K562 (cell line): ENCODE data around the gene FAM120C. TPM values are rescaled to one million over a fixed set of nuclear protein-coding genes. Genes with fewer than 3 reads are reported as not detected.

Experiments used
- ATAC-seq: fragments of 200-7000 bp; cut with Tn5 transposase; 3 replicates; pipeline ENCODE4 v1.9.1; 2020; ENCODE audit warnings: moderate library complexity
- BruUV-seq: library from RNA; stranded (reverse); fragments of 400-500 nt; replicated peaks from 2 replicates; lab custom pipeline; 2021; lab: Mats Ljungman, UMichigan
- CTCF ChIA-PET: fragments of 300-600 bp; formaldehyde crosslinking; extraction: SDS; loops from one replicate; lab custom pipeline; 2021; ENCODE audit warnings: low intra/inter-chr PET ratio; lab: Yijun Ruan, JAX
- POLR2A ChIA-PET: fragments of 300-600, 350-650 bp; sonication (Branson Sonifier 250); formaldehyde crosslinking; extraction: SDS; loops from one replicate; lab custom pipeline; 2021; ENCODE audit warnings: antibody characterized with exemption, inconsistent platforms; lab: Yijun Ruan, JAX
- DNase-seq, 4 experiments: peaks; one replicate each; pipeline versions ENCODE4 v3.0.0 to v3.0.0-alpha.2; 2011 to 2018; ENCODE audit warnings: low spot score in 3 of 4, mixed read lengths in 3 of 4; ENCODE audit errors: extremely low read depth in 1 of 4
- FAIRE-seq: peaks from 2 replicates; lab custom pipeline; 2011; peaks lifted over from hg19 to GRCh38; lab: Jason Lieb, UNC
- H2AFZ ChIP-seq: 2 replicates; pipeline ENCODE4 v1.6.0; 2011; ENCODE audit warnings: low read depth, low read length, control low read depth, inconsistent platforms
- H3K27ac ChIP-seq: fragments of 200-600 bp; 3 replicates; pipeline ENCODE4 v1.8.0; 2011; ENCODE audit warnings: low read depth, mild to moderate bottlenecking, control low read depth, inconsistent platforms, low read length, moderate library complexity, mixed read lengths; ENCODE audit errors: extremely low read depth
- H3K27me3 ChIP-seq, 2 experiments: fragments of 300-600 bp in 1 of 2; 2 replicates in 1 of 2; 3 replicates in 1 of 2; pipeline versions ENCODE4 v1.6.0 to v1.8.0; 2011; ENCODE audit warnings: inconsistent platforms in 2 of 2, low read length in 2 of 2, mild to moderate bottlenecking in 1 of 2, mixed read lengths in 1 of 2, moderate library complexity in 1 of 2; ENCODE audit not compliant: control insufficient read depth in 2 of 2, insufficient read depth in 2 of 2
- H3K36me3 ChIP-seq: fragments of 300-600 bp; 3 replicates; pipeline ENCODE4 v1.8.0; 2011; ENCODE audit warnings: mild to moderate bottlenecking, low read length, inconsistent platforms; ENCODE audit not compliant: control insufficient read depth, insufficient read depth
- H3K4me1 ChIP-seq, 2 experiments: fragments of 200-600 bp in 1 of 2; replicated peaks in 1 of 2; 2 replicates in 1 of 2; 3 replicates in 1 of 2; pipeline versions ENCODE4 v1.5.1 to v1.8.0; 2011; ENCODE audit warnings: inconsistent platforms in 2 of 2, low read length in 2 of 2, mild to moderate bottlenecking in 1 of 2, mixed read lengths in 1 of 2, moderate library complexity in 1 of 2; ENCODE audit not compliant: control insufficient read depth in 2 of 2, insufficient read depth in 2 of 2
- H3K4me2 ChIP-seq: 2 replicates; pipeline ENCODE4 v1.6.1; 2011; ENCODE audit warnings: low read length, control low read depth, inconsistent platforms, mixed read lengths; ENCODE audit not compliant: insufficient read depth
- H3K4me3 ChIP-seq: fragments of 200-600 bp; sonication (generic), shearing (Covaris generic); 2 replicates; pipeline ENCODE4 v1.5.1; 2016; ENCODE audit warnings: control low read depth, inconsistent platforms
- H3K79me2 ChIP-seq: fragments of 200-600 bp; 3 replicates; pipeline ENCODE4 v1.8.0; 2011; ENCODE audit warnings: low read length, inconsistent platforms; ENCODE audit not compliant: control insufficient read depth, insufficient read depth
- H3K9ac ChIP-seq, 2 experiments: 2 replicates each; pipeline versions ENCODE4 v1.6.0 to v1.6.1; 2011; ENCODE audit warnings: low read depth in 2 of 2, low read length in 2 of 2, control low read depth in 1 of 2, inconsistent platforms in 1 of 2, mild to moderate bottlenecking in 1 of 2, mixed read lengths in 1 of 2; ENCODE audit not compliant: insufficient read depth in 1 of 2
- H3K9me1 ChIP-seq: one replicate; pipeline ENCODE4 v1.6.0; 2011; ENCODE audit warnings: inconsistent platforms, mild to moderate bottlenecking, low read length, moderate library complexity; ENCODE audit not compliant: control insufficient read depth, insufficient read depth
- H3K9me3 ChIP-seq: replicated peaks from 2 replicates; pipeline ENCODE4 v1.5.1; 2011; ENCODE audit warnings: low read depth, low read length, inconsistent platforms; ENCODE audit not compliant: control insufficient read depth, insufficient read depth
- H4K20me1 ChIP-seq: replicated peaks from 2 replicates; pipeline ENCODE4 v1.6.1; 2011; ENCODE audit warnings: low read length, inconsistent platforms, mixed read lengths; ENCODE audit not compliant: control insufficient read depth, insufficient read depth
- EWSR1 ChIP-seq: fragments of 450-650 bp; IDR thresholded peaks from 2 replicates; pipeline ENCODE4 v1.6.1; 2018; ENCODE audit warnings: borderline replicate concordance, mild to moderate bottlenecking, low read depth, moderate library complexity; ENCODE audit not compliant: partially characterized antibody
- FOXA1 ChIP-seq: fragments of 450-650 bp; IDR thresholded peaks from 2 replicates; pipeline ENCODE4 v1.6.1; 2016; ENCODE audit warnings: mild to moderate bottlenecking, borderline replicate concordance
- GATAD2A ChIP-seq: fragments of 450-650 bp; IDR thresholded peaks from 2 replicates; pipeline ENCODE4 v1.6.1; 2017
- GMEB1 ChIP-seq: fragments of 250-450 bp; sonication (Bioruptor Pico); IDR thresholded peaks from 2 replicates; pipeline ENCODE4 v1.4.0; 2020; ENCODE audit warnings: mild to moderate bottlenecking
- KAT2B ChIP-seq: IDR thresholded peaks from one replicate; pipeline ENCODE4 v1.6.1; 2012; ENCODE audit warnings: low read depth, mild to moderate bottlenecking, control low read depth, inconsistent platforms, low read length, moderate library complexity
- MTA2 ChIP-seq: fragments of 450-650 bp; IDR thresholded peaks from 2 replicates; pipeline ENCODE4 v1.6.1; 2016; ENCODE audit warnings: low read depth
- POLR2B ChIP-seq: fragments of 450-650 bp; IDR thresholded peaks from 2 replicates; pipeline ENCODE4 v1.6.1; 2018; ENCODE audit warnings: low read depth; ENCODE audit not compliant: partially characterized antibody
- PPARD ChIP-seq: fragments of 250-450 bp; sonication (Bioruptor Pico); IDR thresholded peaks from 2 replicates; pipeline ENCODE4 v1.8.0; 2022; ENCODE audit warnings: inconsistent platforms, mild to moderate bottlenecking, moderate library complexity
- SAP30 ChIP-seq: fragments of 200-600 bp; sonication (generic); IDR thresholded peaks from 2 replicates; pipeline ENCODE4 v1.6.1; 2012; ENCODE audit warnings: borderline replicate concordance, low read depth, mild to moderate bottlenecking, moderate library complexity, low read length, control low read depth, inconsistent platforms; ENCODE audit not compliant: insufficient read depth, poor library complexity, severe bottlenecking
- SMARCA4 ChIP-seq: fragments of 450-650 bp; IDR thresholded peaks from 2 replicates; pipeline ENCODE4 v1.6.1; 2016
- SMARCA5 ChIP-seq: fragments of 450-650 bp; IDR thresholded peaks from 2 replicates; pipeline ENCODE4 v1.6.1; 2016
- SP2 ChIP-seq: IDR thresholded peaks from 2 replicates; pipeline ENCODE4 v1.6.1; 2011; ENCODE audit warnings: mild to moderate bottlenecking, low read depth, low read length, moderate library complexity; ENCODE audit not compliant: poor library complexity, severe bottlenecking; ENCODE audit errors: extremely low read depth
- STAT5A ChIP-seq: IDR thresholded peaks from 2 replicates; pipeline ENCODE4 v1.6.1; 2012; ENCODE audit warnings: low read length, inconsistent platforms, borderline replicate concordance
- ZHX1 ChIP-seq: fragments of 150-350 bp; conservative IDR thresholded peaks from 2 replicates; pipeline ENCODE4 v1.6.1; 2014; ENCODE audit warnings: low read length
- ZKSCAN3 ChIP-seq: fragments of 250-450 bp; sonication (Bioruptor Pico); IDR thresholded peaks from 2 replicates; pipeline ENCODE4 v1.4.0; 2020
- ZNF707 ChIP-seq: fragments of 250-450 bp; sonication (Bioruptor Pico); conservative IDR thresholded peaks from 2 replicates; pipeline ENCODE4 v1.8.0; 2022; ENCODE audit warnings: inconsistent platforms, mild to moderate bottlenecking, moderate library complexity
- WGBS: fragments of 100-300 bp; shearing (Covaris generic); methylation state at CpG from one replicate; pipeline ENCODE4 v1.1.6; 2016; ENCODE audit warnings: low coverage, mixed read lengths; ENCODE audit not compliant: insufficient coverage; ENCODE audit errors: missing lambda C conversion rate; 5-methylcytosine and 5-hydroxymethylcytosine counted together
- in situ Hi-C: fragments of 300-500 bp; cut with MboI; formaldehyde crosslinking; loops from 4 replicates; pipeline ENCODE4 v1.15.0; 2018; ENCODE audit warnings: inconsistent platforms, mixed read lengths
- intact Hi-C: fragments of 100-400 bp; cut with micrococcal nuclease; formaldehyde crosslinking; loops from 2 replicates; pipeline ENCODE4 v1.14.2; 2022
- polyA plus RNA-seq, 8 experiments: library from polyadenylated mRNA; depleted of rRNA in 4 of 8; stranded (reverse) in 5 of 8; unstranded in 3 of 8; fragments of >200 nt; fragmentation: Nextera tagmentation in 2 of 8; fragmentation: Illumina TruSeq in 1 of 8; extraction: Ambion mirVana in 2 of 8; extraction: Trizol in 1 of 8; gene quantifications; 2 replicates each; pipeline versions ENCODE4 v1.2.1 to v1.2.3, GENCODE V29; 2011 to 2014; ENCODE audit warnings: inconsistent platforms in 1 of 8, missing spikeins in 1 of 8
- total RNA-seq, 7 experiments: library from RNA; depleted of rRNA in 6 of 7; stranded (reverse); fragments of >200 nt in 6 of 7; fragmentation: Illumina TruSeq in 2 of 7; extraction: Trizol in 2 of 7; gene quantifications; 2 replicates each; pipeline versions ENCODE4 v1.2.1 to v1.2.3, GENCODE V29; 2011 to 2021; ENCODE audit warnings: low replicate concordance in 1 of 7

Gene FAM120C
- total and polyA plus RNA-seq, 9 of the 15 experiments (the other 6 are each of a cell fraction or from before 2014, with no cell fraction given), result 0.21 to 6.7 (median 2.1) TPM

GRCh38 chrX:54193085-54193821, 10.2 kb upstream of the FAM120C start:
- Histone ChIP-seq H3K4me1 (no peaks in the 10 kb centered on the region), H3K27me3 (no peaks in the 10 kb centered on the region), H2AFZ (no peak overlapping the region), H3K36me3 (no peaks in the 10 kb centered on the region), H3K9me3 (no peaks in the 10 kb centered on the region), H3K9ac (no peak overlapping the region), H4K20me1 (no peaks in the 10 kb centered on the region), H3K4me3 (no peak overlapping the region), H3K9me1 (no peaks in the 10 kb centered on the region), H3K27ac (no peak overlapping the region), H3K79me2 (no peaks in the 10 kb centered on the region), H3K4me2 (no peak overlapping the region)
- intact Hi-C loops (no loop called here), in situ Hi-C loops (no loop called here)
- ChIA-PET POLR2A (interaction anchor here (1.5 kb wide), 1 partner anchor 19 kb away, joined by 4 read pairs; no protein-coding TSS in a partner anchor), CTCF (no interaction called here)
- DNase-seq (no peak), FAIRE-seq (no peak), ATAC-seq (no peak)
- WGBS, result 10% methylated on average over 3 of the region's 4 CpGs
- BruUV-seq, result no TSS peak
- TF ChIP-seq KAT2B, result no peak
- TF ChIP-seq SMARCA5, result no peak
- TF ChIP-seq SAP30, result no peak
- no peak for TF ChIP-seq ZHX1
- TF ChIP-seq STAT5A, result no peak
- TF ChIP-seq ZKSCAN3 (CRISPR knock-in tag), result no peak
- TF ChIP-seq GATAD2A, result no peak
- no peak for TF ChIP-seq POLR2B
- no peak for TF ChIP-seq MTA2
- TF ChIP-seq SP2, result no peak
- no peak for TF ChIP-seq EWSR1
- TF ChIP-seq PPARD, result no peak
- TF ChIP-seq GMEB1, result no peak
- TF ChIP-seq SMARCA4, result no peak
- no peak for TF ChIP-seq FOXA1
- TF ChIP-seq ZNF707 (CRISPR knock-in tag), result no peak
